Epithelial cell of proximal tubule (primary cell): Measurements from ENCODE around the gene ZGPAT. TPM values are rescaled to one million over a fixed set of nuclear protein-coding genes. Genes with fewer than 3 reads are reported as not detected.

ENCODE experiments used
- DNase-seq: peaks from one replicate; pipeline ENCODE4 v3.0.0-alpha.2; 2011; ENCODE audit warnings: low read depth
- H3K4me3 ChIP-seq: 2 replicates; pipeline ENCODE4 v1.5.1; 2011; ENCODE audit warnings: low read depth, mild to moderate bottlenecking, low read length
- total RNA-seq: library from RNA; depleted of rRNA; stranded (reverse); fragments of >200 nt; gene quantifications from 2 replicates; pipeline ENCODE4 v1.2.3, GENCODE V29; 2015
- TF ChIP-seq, protein P1 (sequence below): conservative IDR thresholded peaks from 2 replicates; pipeline ENCODE4 v1.5.1; 2012; ENCODE audit warnings: low read depth, mild to moderate bottlenecking, low read length

Gene ZGPAT
- total RNA-seq, 1 donor from 2014 or later = 36.5 TPM

GRCh38 chr20:63741354-63741675 lies 33.5 kb downstream of the ZGPAT start:
- H3K4me3 ChIP-seq = peak overlapping the region; percentile 68
- TF ChIP-seq, protein P1, sequence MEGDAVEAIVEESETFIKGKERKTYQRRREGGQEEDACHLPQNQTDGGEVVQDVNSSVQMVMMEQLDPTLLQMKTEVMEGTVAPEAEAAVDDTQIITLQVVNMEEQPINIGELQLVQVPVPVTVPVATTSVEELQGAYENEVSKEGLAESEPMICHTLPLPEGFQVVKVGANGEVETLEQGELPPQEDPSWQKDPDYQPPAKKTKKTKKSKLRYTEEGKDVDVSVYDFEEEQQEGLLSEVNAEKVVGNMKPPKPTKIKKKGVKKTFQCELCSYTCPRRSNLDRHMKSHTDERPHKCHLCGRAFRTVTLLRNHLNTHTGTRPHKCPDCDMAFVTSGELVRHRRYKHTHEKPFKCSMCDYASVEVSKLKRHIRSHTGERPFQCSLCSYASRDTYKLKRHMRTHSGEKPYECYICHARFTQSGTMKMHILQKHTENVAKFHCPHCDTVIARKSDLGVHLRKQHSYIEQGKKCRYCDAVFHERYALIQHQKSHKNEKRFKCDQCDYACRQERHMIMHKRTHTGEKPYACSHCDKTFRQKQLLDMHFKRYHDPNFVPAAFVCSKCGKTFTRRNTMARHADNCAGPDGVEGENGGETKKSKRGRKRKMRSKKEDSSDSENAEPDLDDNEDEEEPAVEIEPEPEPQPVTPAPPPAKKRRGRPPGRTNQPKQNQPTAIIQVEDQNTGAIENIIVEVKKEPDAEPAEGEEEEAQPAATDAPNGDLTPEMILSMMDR = no peak
- DNase-seq = no peak

- DNase-seq = no peak
- TF ChIP-seq, protein P1 = no peak
- H3K4me3 ChIP-seq = peak overlapping the region; percentile 68
Measured at GRCh38 chr20:63741676-63742380, 34.0 kb downstream of the ZGPAT start.

GRCh38 chr20:63742381-63743024 lies 34.7 kb downstream of the ZGPAT start:
- no peak overlapping the region for H3K4me3 ChIP-seq
- no peak for DNase-seq
- TF ChIP-seq, protein P1 = no peak

DNA sequence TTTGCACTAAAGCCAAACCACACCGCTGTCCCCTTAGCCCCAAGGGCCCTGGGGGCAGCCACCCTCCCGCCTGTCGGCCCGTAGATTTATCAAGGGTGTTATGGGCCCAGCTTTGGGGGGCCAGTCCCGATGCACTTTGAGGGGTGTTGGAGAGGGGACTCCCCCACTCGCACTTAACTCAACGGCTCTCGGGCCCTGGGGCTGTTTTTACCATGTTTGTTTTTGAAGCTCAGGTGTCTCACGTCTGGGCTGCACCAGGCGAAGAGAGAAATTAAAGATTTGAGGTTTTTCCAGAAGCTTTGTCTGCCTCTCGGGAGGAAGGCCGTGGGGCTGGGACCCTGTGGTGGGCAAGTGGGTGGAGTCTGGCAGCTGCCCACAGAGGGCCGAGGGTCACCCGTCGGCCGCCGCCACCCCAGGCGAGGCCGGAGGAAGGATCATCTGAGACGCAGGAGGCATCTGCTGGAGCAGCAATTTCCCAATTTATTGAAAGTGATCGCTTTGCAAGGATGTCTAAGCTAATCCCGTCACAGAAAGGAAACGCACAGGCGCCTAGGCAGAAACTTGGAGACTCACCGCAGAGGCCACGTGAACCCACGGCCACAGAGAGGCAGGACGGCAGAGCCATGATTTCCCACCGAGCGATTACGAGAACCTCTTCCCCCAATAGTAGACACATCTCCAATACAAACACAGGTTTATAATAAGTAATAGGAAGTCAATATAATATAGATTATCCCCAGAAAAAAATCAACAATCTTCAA lies 35.6 kb downstream of the ZGPAT start:
- TF ChIP-seq, protein P1 = no peak
- no peak overlapping the region for H3K4me3 ChIP-seq
- no peak for DNase-seq

- TF ChIP-seq, protein P1 = no peak
- DNase-seq = no peak
- H3K4me3 ChIP-seq = no peak overlapping the region
Measured at GRCh38 chr20:63744158-63744557, 36.3 kb downstream of the ZGPAT start.

GRCh38 chr20:63744574-63745423 lies 37.0 kb downstream of the ZGPAT start:
- no peak overlapping the region for H3K4me3 ChIP-seq
- no peak for DNase-seq
- TF ChIP-seq, protein P1 = no peak
